Lower lobe of right lung (tissue), 2 donors: ENCODE data around the gene PRPF8. TPM values are rescaled to one million over a fixed set of nuclear protein-coding genes. Genes with fewer than 3 reads are reported as not detected.

Source experiments
- ATAC-seq, 2 donors: fragments of 200-7000 bp; cut with Tn5 transposase; one replicate each; pipeline ENCODE4 v1.9.1; 2020 to 2022; ENCODE audit warnings: mild to moderate bottlenecking in 2 of 2, moderate library complexity in 2 of 2
- DNase-seq: peaks from one replicate; pipeline ENCODE4 v3.0.0-alpha.2; 2020
- H3K27ac ChIP-seq: fragments of 200-600 bp; one replicate; pipeline ENCODE4 v1.8.0; 2022
- H3K27me3 ChIP-seq: fragments of 200-600 bp; one replicate; pipeline ENCODE4 v1.8.0; 2022; ENCODE audit warnings: low read depth
- H3K36me3 ChIP-seq: fragments of 200-600 bp; one replicate; pipeline ENCODE4 v1.8.0; 2022; ENCODE audit warnings: mild to moderate bottlenecking
- H3K4me1 ChIP-seq: fragments of 200-600 bp; one replicate; pipeline ENCODE4 v1.8.0; 2022
- H3K4me3 ChIP-seq: fragments of 200-600 bp; one replicate; pipeline ENCODE4 v1.8.0; 2022; ENCODE audit warnings: mild to moderate bottlenecking
- H3K9me3 ChIP-seq: fragments of 200-600 bp; one replicate; pipeline ENCODE4 v1.8.0; 2022
- CTCF ChIP-seq: fragments of 200-600 bp; IDR thresholded peaks from one replicate; pipeline ENCODE4 v1.8.0; 2022; ENCODE audit warnings: antibody characterized with exemption, mild to moderate bottlenecking
- intact Hi-C: fragments of 100-400 bp; cut with DNase I; formaldehyde crosslinking; loops from one replicate; pipeline ENCODE4 v1.11.0; 2022
- total RNA-seq: library from RNA; stranded (reverse); fragmentation: NEBNext Ultra II Directional; extraction: Animal tissue kit (Norgen Biotek cat#: 25700); gene quantifications from one replicate; pipeline ENCODE4 v1.2.1, GENCODE V29; 2021
- donor health status: DM: no; HTN: yes; CAD: no; lungs with severe emphysema.

PRPF8 gene
- total RNA-seq, 1 donor from 2014 or later: 280 TPM

GRCh38 chr17:1718362-1719165, 33.9 kb upstream of the PRPF8 start:
- no peaks in the 10 kb centered on the region for H3K27me3 ChIP-seq
- ATAC-seq (no peak), DNase-seq (no peak)
- intact Hi-C loops: no loop called here
- peaks cover 53% of the 10 kb centered on the region for H3K4me1 ChIP-seq
- H3K9me3 ChIP-seq: no peaks in the 10 kb centered on the region
- peak overlapping the region; percentile 99 for H3K27ac ChIP-seq
- H3K4me3 ChIP-seq: peak overlapping the region; percentile 82
- peaks cover 6% of the 10 kb centered on the region for H3K36me3 ChIP-seq
- no peak for TF ChIP-seq CTCF

- Histone ChIP-seq H3K27me3 (no peaks in the 10 kb centered on the region), H3K27ac (peak overlapping the region; percentile 99), H3K4me3 (peak overlapping the region; percentile 82), H3K9me3 (no peaks in the 10 kb centered on the region), H3K36me3 (peaks cover 21% of the 10 kb centered on the region), H3K4me1 (peaks cover 57% of the 10 kb centered on the region)
- peak; percentile 79 to 84 for ATAC-seq
- no peak for TF ChIP-seq CTCF
- DNase-seq: peak; percentile 91
- intact Hi-C loops: no loop called here
These were observed 32.4 kb upstream of the PRPF8 start for GRCh38 chr17:1716912-1717695.

- peaks cover 65% of the 10 kb centered on the region for H3K4me1 ChIP-seq
These were observed 31.6 kb upstream of the PRPF8 start for GRCh38 chr17:1716076-1716911.

GRCh38 chr17:1715803-1716075, 31.1 kb upstream of the PRPF8 start:
- H3K4me1 ChIP-seq: peaks cover 65% of the 10 kb centered on the region
- DNase-seq: no peak
- no peaks in the 10 kb centered on the region for H3K27me3 ChIP-seq
- no peak for TF ChIP-seq CTCF
- no peak for ATAC-seq
- intact Hi-C loops: no loop called here
- peak overlapping the region; percentile 98 for H3K27ac ChIP-seq
- no peaks in the 10 kb centered on the region for H3K9me3 ChIP-seq
- H3K4me3 ChIP-seq: peak overlapping the region; percentile 82
- H3K36me3 ChIP-seq: peaks cover 32% of the 10 kb centered on the region

More at GRCh38 chr17:1716076-1716911, 31.6 kb upstream of the PRPF8 start:
- H3K9me3 ChIP-seq: no peaks in the 10 kb centered on the region
- H3K27ac ChIP-seq: peak overlapping the region; percentile 99
- DNase-seq: peak; percentile 100
- no peak for TF ChIP-seq CTCF
- intact Hi-C loops: no loop called here
- no peaks in the 10 kb centered on the region for H3K27me3 ChIP-seq
- H3K36me3 ChIP-seq: peaks cover 29% of the 10 kb centered on the region
- H3K4me3 ChIP-seq: peak overlapping the region; percentile 82
- peak; percentile 84 to 92 for ATAC-seq
